ENCODE results near the gene HYAL2. TPM values are rescaled to one million over a fixed set of nuclear protein-coding genes. Genes with fewer than 3 reads are reported as not detected.

The HYAL2 gene
- total and polyA plus RNA-seq, 9 of the 15 experiments (the other 6 are each of a cell fraction or from before 2014, with no cell fraction given): 0.36 to 22.7 (median 11.4) TPM; not detected in 1

DNA sequence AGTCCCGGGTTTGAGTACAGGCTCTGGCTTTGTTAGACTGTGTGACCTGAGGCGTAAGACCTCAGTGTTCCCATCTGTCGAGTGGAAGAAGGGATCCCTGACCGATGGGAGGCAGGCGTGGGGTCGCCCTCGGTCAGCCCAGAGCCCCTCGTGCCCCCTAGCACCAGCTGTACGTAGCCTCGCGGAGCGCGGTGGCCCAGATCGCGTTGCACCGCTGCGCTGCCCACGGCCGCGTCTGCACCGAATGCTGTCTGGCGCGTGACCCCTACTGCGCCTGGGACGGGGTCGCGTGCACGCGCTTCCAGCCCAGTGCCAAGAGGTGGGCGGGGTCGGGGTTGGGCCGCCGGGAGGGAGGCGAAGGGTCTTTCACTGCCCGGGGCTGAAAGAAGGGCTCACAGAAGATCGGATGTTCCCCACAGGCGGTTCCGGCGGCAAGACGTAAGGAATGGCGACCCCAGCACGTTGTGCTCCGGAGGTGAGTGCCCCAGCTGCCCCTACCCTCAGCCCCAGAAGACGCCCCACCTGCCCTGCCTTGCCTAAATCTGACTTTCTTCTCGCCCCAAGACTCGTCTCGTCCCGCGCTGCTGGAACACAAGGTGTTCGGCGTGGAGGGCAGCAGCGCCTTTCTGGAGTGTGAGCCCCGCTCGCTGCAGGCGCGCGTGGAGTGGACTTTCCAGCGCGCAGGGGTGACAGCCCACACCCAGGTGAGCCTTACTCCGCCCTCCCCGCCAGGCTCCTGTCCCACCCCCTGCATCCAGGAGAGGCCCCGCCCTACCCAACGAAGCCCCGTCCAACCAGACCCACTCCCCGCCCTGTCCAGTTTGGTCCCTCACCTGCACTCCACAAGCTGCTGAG is 47.2 kb downstream of the HYAL2 start:
- no TSS peak for BruUV-seq (replicated peaks)
- POLR2A ChIA-PET: interaction anchor here (1.0 kb wide), 1 partner anchor 40 kb away, joined by 3 read pairs; no protein-coding TSS in a partner anchor
- peaks cover 4 to 46% of the 10 kb centered on the region in 2 experiments; a peak in 3 of 5 replicates for H3K4me1 ChIP-seq (replicated peaks in 1 of 2; ENCODE audit: control insufficient read depth in 2 of 2, insufficient read depth in 2 of 2, low read length in 2 of 2)
- intact Hi-C loops (cut with micrococcal nuclease): no loop called here
- CTCF ChIA-PET (ENCODE audit: low intra/inter-chr PET ratio): interaction anchor here (1.7 to 3.1 kb wide), 2 partner anchors 49 to 81 kb away, joined by 6 to 34 read pairs; no protein-coding TSS in a partner anchor
- FAIRE-seq (no peak), ATAC-seq (no peak), DNase-seq (ENCODE audit: extremely low read depth in 1 of 4, low spot score in 3 of 4) (no peak)
- H3K4me3 ChIP-seq: no peak overlapping the region
- TF ChIP-seq, protein P1, sequence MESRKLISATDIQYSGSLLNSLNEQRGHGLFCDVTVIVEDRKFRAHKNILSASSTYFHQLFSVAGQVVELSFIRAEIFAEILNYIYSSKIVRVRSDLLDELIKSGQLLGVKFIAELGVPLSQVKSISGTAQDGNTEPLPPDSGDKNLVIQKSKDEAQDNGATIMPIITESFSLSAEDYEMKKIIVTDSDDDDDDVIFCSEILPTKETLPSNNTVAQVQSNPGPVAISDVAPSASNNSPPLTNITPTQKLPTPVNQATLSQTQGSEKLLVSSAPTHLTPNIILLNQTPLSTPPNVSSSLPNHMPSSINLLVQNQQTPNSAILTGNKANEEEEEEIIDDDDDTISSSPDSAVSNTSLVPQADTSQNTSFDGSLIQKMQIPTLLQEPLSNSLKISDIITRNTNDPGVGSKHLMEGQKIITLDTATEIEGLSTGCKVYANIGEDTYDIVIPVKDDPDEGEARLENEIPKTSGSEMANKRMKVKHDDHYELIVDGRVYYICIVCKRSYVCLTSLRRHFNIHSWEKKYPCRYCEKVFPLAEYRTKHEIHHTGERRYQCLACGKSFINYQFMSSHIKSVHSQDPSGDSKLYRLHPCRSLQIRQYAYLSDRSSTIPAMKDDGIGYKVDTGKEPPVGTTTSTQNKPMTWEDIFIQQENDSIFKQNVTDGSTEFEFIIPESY (CRISPR knock-in tag; IDR thresholded peaks at IDR 0.05): peak; percentile 59; the same call in 1 of the 2 replicates
- TF ChIP-seq HMG20A (CRISPR knock-in tag; conservative IDR thresholded peaks at IDR 0.05): no peak
- no peak for TF ChIP-seq JUNB (CRISPR knock-in tag; conservative IDR thresholded peaks at IDR 0.05)
- no peak for TF ChIP-seq PHF8 (IDR thresholded peaks at IDR 0.05; ENCODE audit: borderline replicate concordance, low read length)
- no peaks in the 10 kb centered on the region for H3K79me2 ChIP-seq (ENCODE audit: control insufficient read depth, insufficient read depth, low read length)
- 59% methylated on average over 10 of the region's 65 CpGs for WGBS (ENCODE audit: insufficient coverage, low coverage, missing lambda C conversion rate)
- H3K27me3 ChIP-seq (ENCODE audit: control insufficient read depth in 2 of 2, insufficient read depth in 2 of 2, low read length in 2 of 2): no peaks in the 10 kb centered on the region
- H3K9me3 ChIP-seq (replicated peaks; ENCODE audit: control insufficient read depth, insufficient read depth, low read depth, low read length): no peaks in the 10 kb centered on the region
- no peaks in the 10 kb centered on the region; the same call in 1 of the 2 replicates for H4K20me1 ChIP-seq (replicated peaks; ENCODE audit: control insufficient read depth, insufficient read depth, low read length)
- H3K9ac ChIP-seq (ENCODE audit: insufficient read depth in 1 of 2, low read depth in 2 of 2, low read length in 2 of 2): no peak overlapping the region
- H2AFZ ChIP-seq (ENCODE audit: low read depth, low read length): no peak overlapping the region
- no peak overlapping the region for H3K4me2 ChIP-seq (ENCODE audit: insufficient read depth, low read length)
- H3K9me1 ChIP-seq (ENCODE audit: control insufficient read depth, insufficient read depth, low read length): no peaks in the 10 kb centered on the region
- in situ Hi-C loops (cut with MboI): no loop called here
- no peaks in the 10 kb centered on the region for H3K36me3 ChIP-seq (ENCODE audit: control insufficient read depth, insufficient read depth, low read length)
- H3K27ac ChIP-seq (ENCODE audit: extremely low read depth, low read depth, low read length): no peak overlapping the region
